ENCODE data around the gene KMT2E.
"Not testable (repeated sequence)": the region's sequence is repeated elsewhere in the genome, so short reads cannot be mapped to it uniquely, and the experiment has no call there.

The KMT2E gene

DNA sequence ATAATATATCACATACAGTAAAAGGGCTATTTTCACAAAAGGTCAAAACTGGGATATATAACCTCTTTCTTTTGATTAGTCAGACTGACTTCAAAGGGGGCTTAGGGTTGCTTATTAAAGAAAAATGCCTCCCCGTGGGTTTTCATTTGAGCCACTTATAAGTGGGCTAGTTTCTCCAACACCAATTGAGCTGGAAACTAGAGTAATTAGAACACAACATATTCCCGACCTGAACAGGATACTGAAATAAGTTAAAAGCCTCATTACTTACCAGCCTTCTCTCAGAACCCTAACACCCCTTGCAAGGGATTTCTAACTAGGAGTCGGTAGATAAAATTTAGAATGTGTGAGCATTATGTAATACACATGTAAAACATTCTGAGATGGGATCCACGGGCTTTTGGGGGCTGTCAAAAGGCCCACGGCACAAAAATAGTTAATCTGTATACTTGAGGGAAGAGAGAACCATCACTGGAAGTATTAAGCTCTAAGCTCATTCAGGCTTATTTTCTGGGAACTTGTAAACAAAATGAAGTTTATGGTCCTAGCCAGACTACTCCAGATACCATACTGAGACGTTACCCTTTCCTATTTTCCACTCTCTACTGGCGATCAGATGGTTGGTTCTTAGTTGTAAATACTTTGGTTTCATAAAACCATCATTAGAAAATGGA lies 29.3 kb upstream of the KMT2E start:
- TF ChIP-seq, protein P1, sequence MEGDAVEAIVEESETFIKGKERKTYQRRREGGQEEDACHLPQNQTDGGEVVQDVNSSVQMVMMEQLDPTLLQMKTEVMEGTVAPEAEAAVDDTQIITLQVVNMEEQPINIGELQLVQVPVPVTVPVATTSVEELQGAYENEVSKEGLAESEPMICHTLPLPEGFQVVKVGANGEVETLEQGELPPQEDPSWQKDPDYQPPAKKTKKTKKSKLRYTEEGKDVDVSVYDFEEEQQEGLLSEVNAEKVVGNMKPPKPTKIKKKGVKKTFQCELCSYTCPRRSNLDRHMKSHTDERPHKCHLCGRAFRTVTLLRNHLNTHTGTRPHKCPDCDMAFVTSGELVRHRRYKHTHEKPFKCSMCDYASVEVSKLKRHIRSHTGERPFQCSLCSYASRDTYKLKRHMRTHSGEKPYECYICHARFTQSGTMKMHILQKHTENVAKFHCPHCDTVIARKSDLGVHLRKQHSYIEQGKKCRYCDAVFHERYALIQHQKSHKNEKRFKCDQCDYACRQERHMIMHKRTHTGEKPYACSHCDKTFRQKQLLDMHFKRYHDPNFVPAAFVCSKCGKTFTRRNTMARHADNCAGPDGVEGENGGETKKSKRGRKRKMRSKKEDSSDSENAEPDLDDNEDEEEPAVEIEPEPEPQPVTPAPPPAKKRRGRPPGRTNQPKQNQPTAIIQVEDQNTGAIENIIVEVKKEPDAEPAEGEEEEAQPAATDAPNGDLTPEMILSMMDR (IDR thresholded peaks at IDR 0.05; ENCODE audit: low read depth, low read length): no peak
- no peaks in the 10 kb centered on the region for H3K27me3 ChIP-seq (ENCODE audit: insufficient read depth, low read depth, severe bottlenecking)
- H3K4me3 ChIP-seq (ENCODE audit: low read depth, low read length): peak overlapping the region; percentile 82
- no peak for DNase-seq
- H3K27ac ChIP-seq: peak overlapping the region; percentile 94
- no peaks in the 10 kb centered on the region for H3K9me3 ChIP-seq (ENCODE audit: severe bottlenecking)
- H3K36me3 ChIP-seq: no peaks in the 10 kb centered on the region; the same call in 1 of the 2 replicates

DNA sequence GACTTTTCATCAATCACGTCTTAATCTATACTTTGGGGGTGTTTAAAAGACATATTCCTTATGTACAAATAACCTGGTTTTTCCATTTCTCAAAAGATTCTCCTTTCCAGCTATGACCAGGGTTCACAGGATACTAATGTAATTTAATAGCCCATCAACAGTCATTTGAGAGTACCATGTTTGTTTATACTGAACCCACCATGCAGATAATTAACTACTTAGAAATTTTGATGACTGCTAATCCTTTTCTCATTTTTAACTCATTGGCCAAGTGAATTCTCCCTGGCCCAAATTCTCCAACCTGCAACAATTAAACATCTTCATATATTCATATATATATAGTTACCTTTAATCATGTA lies 28.8 kb upstream of the KMT2E start:
- peaks cover 5% of the 10 kb centered on the region for H3K36me3 ChIP-seq
- TF ChIP-seq, protein P1 (IDR thresholded peaks at IDR 0.05; ENCODE audit: low read depth, low read length): no peak

DNA sequence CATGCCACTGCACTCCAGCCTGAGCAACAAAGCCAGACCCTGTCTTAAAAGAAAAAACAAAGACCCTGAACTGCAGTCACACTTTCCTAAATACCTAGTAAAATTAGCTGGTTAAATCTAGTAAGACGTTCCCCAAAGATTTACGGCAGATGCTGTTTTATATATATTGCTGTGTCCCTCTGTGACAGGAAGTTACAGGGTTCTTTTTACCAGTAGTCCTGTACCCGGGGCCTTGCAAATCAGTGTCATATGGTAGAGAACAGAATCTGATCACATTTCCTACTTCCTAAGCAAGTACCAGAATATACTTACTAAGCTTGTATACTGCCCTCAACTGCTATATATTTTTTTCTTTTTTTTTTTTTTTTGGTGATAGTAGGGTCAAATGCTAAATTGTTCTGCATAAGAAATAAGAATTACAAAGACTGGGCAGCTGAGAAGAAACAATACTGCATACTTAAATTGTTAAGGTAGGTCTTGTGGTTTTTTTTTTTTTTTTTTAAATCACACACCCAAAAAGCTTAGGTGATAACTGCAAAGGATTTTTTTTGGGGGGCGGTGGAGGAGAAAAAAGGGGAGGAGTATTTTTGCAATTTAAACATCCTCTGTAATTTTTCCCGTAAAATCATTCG lies 27.3 kb upstream of the KMT2E start:
- no peak overlapping the region for H3K4me3 ChIP-seq (ENCODE audit: low read depth, low read length)
- TF ChIP-seq, protein P1 (IDR thresholded peaks at IDR 0.05; ENCODE audit: low read depth, low read length): no peak
- DNase-seq: no peak
- H3K27me3 ChIP-seq (ENCODE audit: insufficient read depth, low read depth, severe bottlenecking): no peaks in the 10 kb centered on the region
- H3K36me3 ChIP-seq: peaks cover 18% of the 10 kb centered on the region
- H3K9me3 ChIP-seq (ENCODE audit: severe bottlenecking): no peaks in the 10 kb centered on the region
- no peak overlapping the region for H3K27ac ChIP-seq

More for the DNA sequence above, 28.8 kb upstream of the KMT2E start:
- no peak for DNase-seq
- H3K4me3 ChIP-seq (ENCODE audit: low read depth, low read length): no peak overlapping the region
- no peaks in the 10 kb centered on the region for H3K9me3 ChIP-seq (ENCODE audit: severe bottlenecking)
- H3K27ac ChIP-seq: peak overlapping the region; percentile 94
- H3K27me3 ChIP-seq (ENCODE audit: insufficient read depth, low read depth, severe bottlenecking): no peaks in the 10 kb centered on the region

DNA sequence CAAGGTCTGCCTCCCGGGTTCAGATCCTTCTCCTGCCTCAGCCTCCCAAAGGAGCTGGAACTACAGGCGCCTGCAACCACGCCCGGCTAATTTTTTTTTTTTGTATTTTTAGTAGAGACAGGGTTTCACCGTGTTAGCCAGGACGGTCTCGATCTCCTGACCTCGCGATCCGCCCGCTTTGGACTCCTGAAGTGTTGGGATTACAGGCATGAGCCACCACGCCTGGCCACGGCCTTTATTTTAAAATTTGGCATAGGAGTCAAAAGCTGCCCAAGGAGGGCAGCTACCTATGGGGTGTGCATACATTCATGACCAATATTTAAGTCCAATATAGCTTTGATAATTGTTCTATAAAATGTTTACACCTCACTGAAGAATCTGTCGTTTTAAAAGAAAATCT lies 26.6 kb upstream of the KMT2E start:
- not testable (repeated sequence) for H3K27me3 ChIP-seq (ENCODE audit: insufficient read depth, low read depth, severe bottlenecking); H3K4me3 ChIP-seq (ENCODE audit: low read depth, low read length); H3K27ac ChIP-seq; DNase-seq; H3K9me3 ChIP-seq (ENCODE audit: severe bottlenecking)
- H3K36me3 ChIP-seq: peaks cover 18% of the 10 kb centered on the region

DNA sequence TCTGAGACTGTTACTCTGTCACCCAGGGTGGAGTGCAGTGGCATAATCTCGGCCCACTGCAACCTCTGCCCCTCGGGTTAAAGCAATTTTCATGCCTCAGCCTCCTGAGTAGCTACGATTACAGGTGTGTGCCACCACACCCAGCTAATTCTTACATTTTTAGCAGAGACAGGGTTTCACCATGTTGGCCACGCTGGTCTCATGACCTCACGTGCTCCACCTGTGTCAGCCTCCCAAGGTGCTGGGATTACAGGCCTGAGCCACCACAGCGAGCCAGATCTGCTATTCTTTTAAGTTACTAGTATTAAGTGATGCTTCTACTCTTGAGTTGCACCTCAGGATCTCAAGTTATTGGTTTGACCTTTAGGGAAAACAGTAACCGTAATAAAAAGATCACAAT lies 23.0 kb upstream of the KMT2E start:
- H3K36me3 ChIP-seq: peaks cover 47% of the 10 kb centered on the region
- H3K27me3 ChIP-seq (ENCODE audit: insufficient read depth, low read depth, severe bottlenecking): no peaks in the 10 kb centered on the region
- H3K4me3 ChIP-seq (ENCODE audit: low read depth, low read length): no peak overlapping the region
- TF ChIP-seq, protein P1 (IDR thresholded peaks at IDR 0.05; ENCODE audit: low read depth, low read length): no peak
- no peak overlapping the region for H3K27ac ChIP-seq
- no peak for DNase-seq
- H3K9me3 ChIP-seq (ENCODE audit: severe bottlenecking): no peaks in the 10 kb centered on the region

DNA sequence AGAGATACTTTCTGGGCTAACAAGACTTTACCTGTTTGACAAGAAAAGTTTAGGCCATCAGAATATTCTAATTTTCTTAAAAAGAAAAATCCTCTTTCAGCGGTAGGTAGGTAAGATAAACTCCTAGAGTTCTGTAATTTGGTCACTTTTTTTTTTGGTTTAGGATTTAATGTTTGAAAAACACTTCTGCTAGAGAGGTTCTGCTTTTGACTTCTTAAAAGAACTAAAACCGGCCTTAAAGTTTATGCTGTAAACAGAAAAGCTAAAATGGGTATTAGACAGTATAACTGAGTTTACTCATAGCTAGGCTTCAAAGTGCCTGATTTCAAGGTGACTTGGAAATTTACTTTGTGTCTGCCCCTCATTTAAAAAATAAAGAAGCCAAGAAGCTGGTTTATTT lies 21.7 kb upstream of the KMT2E start:
- H3K27ac ChIP-seq: no peak overlapping the region
- H3K4me3 ChIP-seq (ENCODE audit: low read depth, low read length): no peak overlapping the region
- no peaks in the 10 kb centered on the region for H3K9me3 ChIP-seq (ENCODE audit: severe bottlenecking)
- DNase-seq: no peak
- TF ChIP-seq, protein P1 (IDR thresholded peaks at IDR 0.05; ENCODE audit: low read depth, low read length): no peak
- peaks cover 54% of the 10 kb centered on the region for H3K36me3 ChIP-seq
- no peaks in the 10 kb centered on the region for H3K27me3 ChIP-seq (ENCODE audit: insufficient read depth, low read depth, severe bottlenecking)
